Naive B cell (primary cell): ENCODE results near the gene GRB2. TPM values are rescaled to one million over a fixed set of nuclear protein-coding genes. Genes with fewer than 3 reads are reported as not detected.
"Not testable (repeated sequence)": the region's sequence is repeated elsewhere in the genome, so short reads cannot be mapped to it uniquely, and the experiment has no call there.

Experiments
- ATAC-seq, 2 donors: fragments of 150-1000 bp; cut with Tn5 transposase; 2 replicates each; pipeline ENCODE4 v1.10.0; 2021; ENCODE audit warnings: low read depth in 2 of 2, mild to moderate bottlenecking in 2 of 2, moderate library complexity in 2 of 2
- DNase-seq: peaks from one replicate; pipeline ENCODE4 v3.0.0; 2022
- H3K27ac Mint-ChIP-seq, 6 donors: one replicate each; pipeline ENCODE4 v1.8.0; 2020 to 2022; ENCODE audit warnings: mild to moderate bottlenecking in 6 of 6, mixed read lengths in 6 of 6, moderate library complexity in 5 of 6, inconsistent platforms in 2 of 6
- H3K27me3 Mint-ChIP-seq, 3 donors: one replicate each; pipeline ENCODE4 v1.8.0; 2021 to 2022; ENCODE audit warnings: mixed read lengths in 3 of 3, mild to moderate bottlenecking in 1 of 3
- H3K36me3 Mint-ChIP-seq, 2 donors: one replicate each; pipeline ENCODE4 v1.8.0; 2020 to 2022; ENCODE audit warnings: mixed read lengths in 2 of 2, inconsistent platforms in 1 of 2, mild to moderate bottlenecking in 1 of 2
- H3K4me1 Mint-ChIP-seq, 3 donors: one replicate each; pipeline ENCODE4 v1.8.0; 2020 to 2022; ENCODE audit warnings: mixed read lengths in 3 of 3, inconsistent platforms in 1 of 3, mild to moderate bottlenecking in 1 of 3, moderate library complexity in 1 of 3
- H3K4me3 Mint-ChIP-seq, 8 donors: one replicate each; pipeline ENCODE4 v1.8.0; 2020 to 2022; ENCODE audit warnings: mild to moderate bottlenecking in 8 of 8, mixed read lengths in 8 of 8, moderate library complexity in 8 of 8, inconsistent platforms in 2 of 8
- H3K9me3 Mint-ChIP-seq, 7 donors: one replicate each; pipeline ENCODE4 v1.8.0; 2020 to 2022; ENCODE audit warnings: mixed read lengths in 7 of 7, mild to moderate bottlenecking in 5 of 7, inconsistent platforms in 2 of 7, moderate library complexity in 1 of 7
- polyA plus RNA-seq, 6 donors: library from polyadenylated mRNA; unstranded; fragments of 300-500 nt; fragmentation: Illumina TruSeq; gene quantifications; one replicate each; pipeline ENCODE4 v1.2.3, GENCODE V29; 2021; ENCODE audit warnings: low read depth in 6 of 6

The GRB2 gene
- polyA plus RNA-seq, result 100 to 1,000 TPM; 281 to 361 (median 305) TPM

GRCh38 chr17:75405365-75406221 is at the start of gene GRB2:
TSS of gene GRB2 (minus strand) at chr17:75405678. CDS start at chr17:75393628, 12,050 bp downstream.
- H3K27me3 Mint-ChIP-seq, result no peaks in the 10 kb centered on the region
- peaks cover 30 to 48% (median 47%) of the 10 kb centered on the region in 3 donors for H3K4me1 Mint-ChIP-seq
- no peaks in the 10 kb centered on the region for H3K36me3 Mint-ChIP-seq
- peak within 1 kb of the TSS; percentile 90 to 100 (median 99) for H3K4me3 Mint-ChIP-seq
- peak within 1 kb of the TSS; percentile 93 to 99 (median 97) for H3K27ac Mint-ChIP-seq
- DNase-seq, result peak; percentile 100
- no peaks in the 10 kb centered on the region for H3K9me3 Mint-ChIP-seq
- peak; percentile 83 to 89 for ATAC-seq

GRCh38 chr17:75454672-75455071 is 49.2 kb upstream of the GRB2 start:
- H3K4me1 Mint-ChIP-seq, result peaks cover 25 to 35% (median 32%) of the 10 kb centered on the region in 3 donors
- not testable (repeated sequence) for H3K9me3 Mint-ChIP-seq, DNase-seq, H3K27me3 Mint-ChIP-seq, H3K36me3 Mint-ChIP-seq, ATAC-seq
- H3K4me3 Mint-ChIP-seq, result peak overlapping the region in 1 of 8 donors; percentile 50
- H3K27ac Mint-ChIP-seq, result peak overlapping the region in 1 of 6 donors; percentile 43

- Mint-ChIP-seq H3K4me3 (peak overlapping the region in 1 of 8 donors; percentile 50), H3K27ac (peak overlapping the region in 1 of 6 donors; percentile 68), H3K36me3 (no peaks in the 10 kb centered on the region), H3K4me1 (peaks cover 23 to 35% (median 28%) of the 10 kb centered on the region in 3 donors), H3K9me3 (no peaks in the 10 kb centered on the region), H3K27me3 (no peaks in the 10 kb centered on the region)
- DNase-seq, result no peak
- no peak for ATAC-seq
These were observed 48.7 kb upstream of the GRB2 start for GRCh38 chr17:75454193-75454592.

- DNase-seq (no peak), ATAC-seq (no peak)
- Mint-ChIP-seq H3K36me3 (no peaks in the 10 kb centered on the region), H3K27ac (no peak overlapping the region), H3K27me3 (no peaks in the 10 kb centered on the region), H3K4me1 (peaks cover 7 to 10% (median 9%) of the 10 kb centered on the region in 3 donors), H3K9me3 (no peaks in the 10 kb centered on the region), H3K4me3 (no peak overlapping the region)
These were observed 44.8 kb upstream of the GRB2 start for GRCh38 chr17:75450270-75450669.

GRCh38 chr17:75447951-75448856 is 42.7 kb upstream of the GRB2 start:
- no peaks in the 10 kb centered on the region for H3K36me3 Mint-ChIP-seq
- no peak overlapping the region for H3K27ac Mint-ChIP-seq
- H3K9me3 Mint-ChIP-seq, result no peaks in the 10 kb centered on the region
- no peak for ATAC-seq
- H3K4me3 Mint-ChIP-seq, result no peak overlapping the region
- H3K4me1 Mint-ChIP-seq, result no peaks in the 10 kb centered on the region
- no peak for DNase-seq
- no peaks in the 10 kb centered on the region for H3K27me3 Mint-ChIP-seq

GRCh38 chr17:75445896-75446295 is 40.4 kb upstream of the GRB2 start:
- DNase-seq, H3K36me3 Mint-ChIP-seq, H3K4me3 Mint-ChIP-seq, H3K27ac Mint-ChIP-seq, H3K4me1 Mint-ChIP-seq, ATAC-seq, H3K27me3 Mint-ChIP-seq, H3K9me3 Mint-ChIP-seq: not testable (repeated sequence)

- DNase-seq (no peak), ATAC-seq (no peak)
- Mint-ChIP-seq H3K4me1 (no peaks in the 10 kb centered on the region), H3K4me3 (no peak overlapping the region), H3K36me3 (no peaks in the 10 kb centered on the region), H3K27ac (no peak overlapping the region), H3K27me3 (no peaks in the 10 kb centered on the region), H3K9me3 (no peaks in the 10 kb centered on the region)
These were observed 39.8 kb upstream of the GRB2 start for GRCh38 chr17:75445296-75445695.

GRCh38 chr17:75442168-75443103 is 37.0 kb upstream of the GRB2 start:
- H3K27me3 Mint-ChIP-seq, result no peaks in the 10 kb centered on the region
- peak overlapping the region in 1 of 6 donors; percentile 22 for H3K27ac Mint-ChIP-seq
- no peaks in the 10 kb centered on the region for H3K9me3 Mint-ChIP-seq
- H3K4me3 Mint-ChIP-seq, result no peak overlapping the region
- DNase-seq (no peak), ATAC-seq (no peak)
- H3K4me1 Mint-ChIP-seq, result no peaks in the 10 kb centered on the region
- no peaks in the 10 kb centered on the region for H3K36me3 Mint-ChIP-seq

GRCh38 chr17:75440738-75441448 is 35.4 kb upstream of the GRB2 start:
- Mint-ChIP-seq H3K36me3 (no peaks in the 10 kb centered on the region), H3K27me3 (peaks cover 4 to 6% (median 5%) of the 10 kb centered on the region in 3 donors), H3K4me3 (no peak overlapping the region), H3K9me3 (no peaks in the 10 kb centered on the region), H3K27ac (peak overlapping the region in 1 of 6 donors; percentile 23), H3K4me1 (no peaks in the 10 kb centered on the region)
- ATAC-seq (no peak), DNase-seq (no peak)

GRCh38 chr17:75439287-75439686 is 33.8 kb upstream of the GRB2 start:
- Mint-ChIP-seq H3K36me3 (no peaks in the 10 kb centered on the region), H3K27me3 (peaks cover 9 to 13% (median 10%) of the 10 kb centered on the region in 3 donors), H3K4me1 (no peaks in the 10 kb centered on the region), H3K27ac (no peak overlapping the region), H3K4me3 (no peak overlapping the region), H3K9me3 (no peaks in the 10 kb centered on the region)
- ATAC-seq (no peak), DNase-seq (no peak)

- not testable (repeated sequence) for ATAC-seq, H3K36me3 Mint-ChIP-seq, H3K4me1 Mint-ChIP-seq, DNase-seq, H3K4me3 Mint-ChIP-seq, H3K27ac Mint-ChIP-seq, H3K9me3 Mint-ChIP-seq
- peaks cover 9 to 13% (median 10%) of the 10 kb centered on the region in 3 donors for H3K27me3 Mint-ChIP-seq
These were observed 31.9 kb upstream of the GRB2 start for GRCh38 chr17:75437404-75437803.

GRCh38 chr17:75434433-75434832 is 29.0 kb upstream of the GRB2 start:
- H3K4me3 Mint-ChIP-seq, ATAC-seq, H3K9me3 Mint-ChIP-seq, H3K4me1 Mint-ChIP-seq, H3K27ac Mint-ChIP-seq, H3K36me3 Mint-ChIP-seq, DNase-seq: not testable (repeated sequence)
- peaks cover 14 to 22% (median 14%) of the 10 kb centered on the region in 3 donors for H3K27me3 Mint-ChIP-seq
